Uterus (tissue), 2 donors: ENCODE measurements around the gene GOLM1.

Experiments
- CTCF ChIP-seq, 4 experiments: fragments of 200-600 bp in 2 of 4; fragments of 450-650 bp in 2 of 4; sonication (generic) in 2 of 4; IDR thresholded peaks; one replicate each; pipeline ENCODE4 v1.5.1; 2016 to 2019; ENCODE audit warnings: antibody characterized with exemption in 4 of 4, mild to moderate bottlenecking in 2 of 4, moderate library complexity in 1 of 4
- POLR2A ChIP-seq, 2 donors: fragments of 450-650 bp; IDR thresholded peaks; one replicate each; pipeline ENCODE4 v1.6.1; 2016; ENCODE audit warnings: antibody characterized with exemption in 2 of 2, mild to moderate bottlenecking in 1 of 2, moderate library complexity in 1 of 2

DNA sequence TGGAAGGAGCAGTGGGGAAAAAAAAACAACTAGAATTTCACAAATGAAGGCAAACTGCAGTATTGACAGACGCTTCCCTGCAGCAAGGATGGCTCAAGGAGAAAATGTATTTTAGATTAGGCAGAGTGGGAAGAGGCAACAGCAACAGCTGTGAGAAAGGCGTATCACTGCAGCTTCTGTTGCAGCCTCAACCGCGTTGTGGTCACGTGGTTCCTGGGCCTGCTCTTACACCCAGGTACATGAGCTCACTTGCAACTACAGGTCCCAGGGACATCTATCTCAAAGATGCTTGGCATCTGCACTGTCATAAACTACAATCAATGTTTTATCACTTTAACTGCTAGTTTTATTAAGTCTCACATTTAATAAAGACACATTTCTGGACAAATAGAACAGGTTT is 36.0 kb upstream of the GOLM1 start:
- no peak for TF ChIP-seq CTCF (IDR thresholded peaks at IDR 0.05)
- no peak for TF ChIP-seq POLR2A (IDR thresholded peaks at IDR 0.05)
